LNCAP (cell line): Measurements from ENCODE around the gene CAPN9.

Experiments used
- CTCF ChIP-seq: fragments of 450-650 bp; IDR thresholded peaks from 2 replicates; pipeline ENCODE4 v1.5.1; 2017; ENCODE audit warnings: mild to moderate bottlenecking

CAPN9 gene

GRCh38 chr1:230807029-230807428 is 59.8 kb downstream of the CAPN9 start:
- TF ChIP-seq CTCF = no peak

- no peak for TF ChIP-seq CTCF
These were observed 60.5 kb downstream of the CAPN9 start for GRCh38 chr1:230807561-230808280.

GRCh38 chr1:230808281-230808872 is 61.2 kb downstream of the CAPN9 start:
- TF ChIP-seq CTCF = no peak

GRCh38 chr1:230809256-230809990 is 62.2 kb downstream of the CAPN9 start:
- no peak for TF ChIP-seq CTCF

- TF ChIP-seq CTCF = no peak
These were observed 65.4 kb downstream of the CAPN9 start for GRCh38 chr1:230812568-230812967.

- no peak for TF ChIP-seq CTCF
These were observed 67.9 kb downstream of the CAPN9 start for GRCh38 chr1:230814949-230815692.

- TF ChIP-seq CTCF = no peak
These were observed 68.8 kb downstream of the CAPN9 start for GRCh38 chr1:230816018-230816417.
